Fibroblast of upper back skin (primary cell): ENCODE measurements around the gene HRG.
"Not testable (repeated sequence)": the region's sequence is repeated elsewhere in the genome, so short reads cannot be mapped to it uniquely, and the experiment has no call there.

Source experiments
- DNase-seq: peaks from one replicate; pipeline ENCODE4 v3.0.0-alpha.2; 2013

Gene HRG

DNA sequence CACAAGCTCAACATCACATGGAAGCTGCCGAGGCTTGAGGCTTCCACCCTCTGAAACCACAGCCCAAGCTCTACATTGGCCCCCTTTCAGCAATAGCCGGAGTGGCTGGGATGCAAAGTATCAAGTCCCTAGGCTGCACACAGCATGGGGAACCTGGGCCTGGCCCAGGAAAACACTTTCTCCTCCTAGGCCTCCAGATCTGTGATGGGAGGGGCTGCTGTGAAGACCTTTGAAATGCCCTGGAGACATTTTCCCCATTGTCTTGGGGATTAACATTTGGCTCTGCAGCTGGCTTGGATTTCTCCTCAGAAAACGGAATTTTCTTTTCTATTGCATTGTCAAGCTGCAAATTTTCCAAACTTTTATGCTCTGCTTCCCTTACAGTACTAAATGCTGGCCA is 18.2 kb downstream of the HRG start:
- DNase-seq: no peak

DNA sequence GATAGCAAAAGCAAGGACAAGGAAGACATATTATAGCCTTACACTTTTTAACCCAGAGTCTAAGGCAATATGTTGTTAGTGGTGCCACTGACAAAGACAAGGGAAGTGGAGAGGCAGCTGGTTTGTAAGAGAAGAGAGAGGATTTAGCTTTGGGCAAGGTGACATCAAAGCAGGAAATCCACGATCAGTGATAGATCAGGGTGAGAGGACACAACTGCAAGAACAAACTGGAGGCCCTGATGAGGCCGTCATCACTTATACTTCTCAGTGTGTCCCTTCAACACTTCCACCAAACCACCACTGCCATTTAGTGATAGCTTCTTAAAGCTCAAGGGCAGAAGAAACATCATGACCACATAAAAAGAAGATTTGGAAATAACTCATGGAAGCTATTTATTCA is 20.7 kb downstream of the HRG start:
- DNase-seq: not testable (repeated sequence)

DNA sequence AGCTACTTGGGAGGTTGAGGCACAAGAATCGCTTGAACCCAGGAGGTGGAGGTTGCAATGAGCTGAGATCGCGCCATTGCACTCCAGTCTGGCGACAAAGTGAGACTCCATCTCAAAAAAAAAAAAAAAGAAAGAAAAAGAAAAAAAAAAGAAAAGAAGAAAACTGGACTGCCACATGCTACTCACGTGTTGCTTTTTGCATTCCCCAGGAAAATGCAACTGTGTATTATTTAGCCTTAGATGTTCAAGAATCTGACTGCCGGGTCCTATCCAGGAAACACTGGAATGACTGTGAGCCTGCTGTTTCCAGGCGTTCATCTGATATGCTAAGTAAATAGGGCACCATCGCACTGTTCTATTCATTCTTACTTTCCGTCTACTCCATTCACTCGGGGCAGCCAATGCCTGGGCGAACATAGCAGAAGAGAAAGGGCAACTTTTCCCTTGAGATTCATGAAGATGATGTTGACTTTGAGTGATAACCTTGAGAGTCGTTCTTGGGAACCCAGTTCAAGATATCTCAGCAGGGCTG is 21.4 kb downstream of the HRG start:
- no peak for DNase-seq

DNA sequence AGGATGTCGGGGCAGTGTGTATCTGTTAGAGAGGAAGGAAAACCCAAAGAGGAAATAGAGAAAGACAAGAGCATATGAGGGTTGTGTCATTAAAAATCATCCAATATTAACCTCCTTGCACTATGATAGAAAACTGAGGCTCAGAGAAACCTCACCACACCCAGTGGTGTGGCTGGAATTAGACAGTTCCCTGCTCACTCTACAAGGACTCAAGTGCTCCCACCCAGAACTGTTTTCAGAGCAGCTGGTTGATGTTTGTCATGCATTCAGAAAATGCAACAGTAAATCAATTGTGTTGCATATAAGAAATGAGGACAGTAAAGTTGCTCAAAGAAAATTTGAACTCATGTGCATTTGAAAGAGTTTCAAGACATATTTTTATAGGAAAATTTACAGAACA is 24.5 kb downstream of the HRG start:
- not testable (repeated sequence) for DNase-seq

DNA sequence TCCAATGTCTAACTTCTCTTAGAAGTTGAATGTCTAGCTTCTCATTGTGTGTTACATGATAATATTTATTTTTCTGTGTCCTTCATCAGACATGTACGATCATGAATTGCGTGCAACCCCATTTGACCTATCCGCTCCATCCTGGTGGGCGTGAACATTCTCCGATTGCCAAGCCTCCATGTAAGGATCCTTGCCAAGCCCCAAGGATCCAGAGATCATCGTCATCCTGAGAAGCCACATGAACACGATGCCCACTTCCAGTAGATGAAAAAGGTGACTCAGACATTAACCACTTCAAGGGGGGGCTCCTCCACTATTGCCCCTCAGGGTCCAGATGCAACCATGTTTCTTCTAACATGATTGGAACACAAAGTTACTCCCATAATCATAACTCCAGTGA is 25.9 kb downstream of the HRG start:
- no peak for DNase-seq

DNA sequence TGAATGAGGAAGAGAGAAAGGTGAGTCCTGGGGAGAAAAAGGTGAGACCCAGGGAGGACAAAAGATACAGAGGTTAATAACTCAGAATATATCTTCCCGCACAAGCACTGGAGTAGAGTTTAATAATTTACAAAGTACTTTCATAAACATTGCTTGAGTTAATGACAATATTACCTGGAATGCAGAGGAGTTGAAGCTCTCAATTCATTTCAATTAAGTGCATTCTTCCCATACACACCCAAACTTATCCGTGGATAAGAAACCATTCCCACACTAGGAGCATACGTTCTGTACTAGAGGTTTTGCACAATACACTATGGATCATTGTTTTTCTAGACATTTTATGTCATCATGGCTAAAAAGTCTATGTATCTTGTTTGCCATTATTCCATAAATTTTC is 28.0 kb downstream of the HRG start:
- no peak for DNase-seq

DNA sequence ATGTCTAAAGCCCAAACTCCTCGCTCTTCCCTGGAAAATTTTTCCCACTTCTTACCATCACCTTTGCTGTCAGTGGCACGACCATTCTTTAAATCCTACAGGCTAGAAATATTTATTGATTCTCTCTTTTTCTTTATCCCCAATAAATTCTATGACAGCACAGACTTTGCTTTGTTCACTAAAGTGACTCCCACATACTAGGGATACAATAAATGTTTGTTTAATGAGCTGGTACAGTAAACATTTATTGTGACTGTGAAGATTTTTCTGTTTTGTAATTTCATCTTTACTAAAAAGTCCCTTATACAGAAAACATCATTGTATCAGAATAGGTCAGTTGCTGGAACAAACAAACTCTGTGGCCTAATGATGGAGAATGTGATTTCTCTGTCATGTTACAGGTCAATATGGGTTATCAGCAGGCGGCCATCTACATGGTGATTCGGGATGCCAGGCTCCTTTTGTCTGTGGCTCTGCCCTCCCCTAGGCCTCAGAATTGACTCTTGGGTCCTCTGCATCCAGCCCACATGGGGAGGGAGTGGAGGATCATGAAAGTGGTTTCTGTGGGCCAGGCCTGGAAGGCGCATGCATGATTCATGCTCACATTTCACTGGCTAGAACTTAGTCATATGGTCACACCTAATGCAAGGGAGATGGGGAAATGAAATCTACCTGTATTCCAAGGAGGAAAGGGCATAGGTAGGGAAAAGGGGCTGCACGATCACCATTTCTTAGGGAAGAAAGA is 28.6 kb downstream of the HRG start:
- DNase-seq: no peak

DNA sequence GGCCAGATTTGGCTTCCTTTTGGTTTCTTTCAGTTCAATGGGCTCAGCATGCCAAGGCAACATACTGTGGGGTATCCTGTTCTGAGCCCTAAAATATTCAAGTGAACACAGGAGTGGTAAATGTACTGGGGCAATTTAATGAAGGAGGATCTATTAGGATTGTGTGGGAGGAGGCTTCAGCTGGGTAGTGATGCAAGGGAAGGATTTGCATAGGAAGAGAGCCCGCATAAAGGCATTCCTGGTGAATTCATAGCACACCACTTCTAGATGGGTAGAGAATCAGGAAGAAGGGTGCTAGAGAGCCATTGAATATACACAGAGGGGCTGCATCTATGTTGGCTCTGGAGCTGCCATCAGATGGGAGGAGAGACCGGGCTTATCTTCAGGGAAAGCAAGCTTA is 30.7 kb downstream of the HRG start:
- no peak for DNase-seq

DNA sequence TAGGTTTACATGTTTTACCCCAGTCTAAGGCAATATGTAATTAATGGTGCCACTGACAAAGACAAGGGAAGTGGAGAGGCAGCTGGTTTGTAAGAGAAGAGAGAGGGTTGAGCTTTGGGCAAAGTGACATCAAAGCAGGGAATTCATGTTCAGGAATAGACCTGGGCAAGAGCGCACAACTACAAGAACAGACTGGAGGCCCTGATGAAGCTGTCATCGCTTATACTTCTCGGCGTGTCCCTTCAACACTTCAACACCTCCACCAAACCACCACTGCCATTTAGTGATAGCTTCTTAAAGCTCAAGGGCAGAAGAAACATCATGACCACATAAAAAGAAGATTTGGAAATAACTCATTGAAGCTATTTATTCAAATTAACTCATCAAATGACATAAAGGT is 31.7 kb downstream of the HRG start:
- DNase-seq: no peak

DNA sequence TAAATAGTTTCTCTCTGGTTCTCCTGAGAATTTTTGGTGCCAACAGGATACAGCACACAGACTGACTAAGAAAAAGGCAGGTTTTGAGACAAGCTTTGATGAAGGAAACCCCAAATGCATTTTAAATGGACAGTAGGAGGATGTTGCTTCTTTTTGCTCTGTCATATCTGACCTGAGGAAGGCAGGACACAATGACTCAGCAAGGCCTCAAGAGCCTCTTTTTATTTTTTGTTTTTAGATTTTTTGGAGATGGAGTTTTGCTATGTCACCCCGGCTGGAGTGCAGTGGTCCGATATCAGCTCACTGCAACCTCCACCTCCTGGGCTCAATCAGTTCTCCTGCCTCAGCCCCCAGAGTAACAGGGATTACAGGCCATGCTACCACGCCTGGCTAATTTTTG is 34.5 kb downstream of the HRG start:
- no peak for DNase-seq

DNA sequence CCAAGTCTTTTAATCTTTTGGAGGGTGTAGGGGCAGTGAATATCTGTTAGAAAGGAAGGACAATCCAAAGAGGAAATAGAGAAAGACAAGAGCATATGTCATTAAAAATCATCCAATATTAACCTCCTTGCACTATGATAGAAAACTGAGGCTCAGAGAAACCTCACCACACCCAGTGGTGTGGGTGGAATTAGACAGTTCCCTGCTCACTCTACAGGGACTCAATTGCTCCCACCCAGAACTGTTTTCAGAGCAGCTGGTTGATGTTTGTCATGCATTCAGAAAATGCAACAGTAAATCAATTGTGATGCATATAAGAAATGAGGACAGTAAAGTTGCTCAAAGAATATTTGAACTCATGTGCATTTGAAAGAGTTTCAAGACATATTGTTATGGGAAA is 36.6 kb downstream of the HRG start:
- DNase-seq: not testable (repeated sequence)

DNA sequence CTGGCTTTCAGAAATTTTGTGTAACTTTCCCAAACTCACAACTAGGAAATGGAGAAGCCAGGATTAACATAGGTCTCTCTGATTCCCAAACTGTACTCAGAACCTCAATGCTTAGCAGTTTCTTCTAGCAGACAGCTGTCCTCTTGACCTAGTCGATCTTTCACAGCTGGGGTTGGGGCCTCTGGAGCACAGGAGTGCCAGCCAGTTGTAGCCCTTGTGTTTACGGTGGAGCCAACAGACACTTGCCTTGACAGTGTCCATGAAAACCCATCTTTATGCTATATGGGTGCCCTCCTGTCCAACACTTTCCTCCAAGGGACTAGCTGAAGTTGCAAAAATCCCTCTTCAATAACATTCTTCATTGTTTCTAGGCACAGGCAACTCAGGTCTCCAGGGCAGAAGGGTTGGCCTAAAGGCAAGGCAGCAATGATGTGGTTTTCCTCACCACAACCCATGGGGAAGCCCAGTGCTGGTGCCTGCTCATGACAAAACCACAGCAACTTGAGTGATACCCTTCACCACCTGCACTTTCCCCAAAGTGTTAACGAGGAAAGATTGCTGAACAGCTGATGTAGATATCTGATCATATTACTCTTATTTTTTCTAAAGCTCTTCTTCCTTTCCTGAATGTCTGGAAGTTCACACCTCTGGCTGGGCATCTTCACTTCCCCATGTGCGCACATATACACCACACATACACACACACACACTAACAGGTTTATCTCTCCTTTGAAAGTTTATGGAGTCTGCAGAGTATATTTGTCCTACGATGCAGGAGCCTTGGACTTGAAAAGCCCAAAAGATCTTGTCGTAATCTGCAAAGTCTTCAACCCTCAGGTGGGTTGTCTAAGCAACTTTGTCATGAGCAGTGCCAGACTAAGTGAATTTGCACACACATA is 40.3 kb downstream of the HRG start:
- DNase-seq: no peak

DNA sequence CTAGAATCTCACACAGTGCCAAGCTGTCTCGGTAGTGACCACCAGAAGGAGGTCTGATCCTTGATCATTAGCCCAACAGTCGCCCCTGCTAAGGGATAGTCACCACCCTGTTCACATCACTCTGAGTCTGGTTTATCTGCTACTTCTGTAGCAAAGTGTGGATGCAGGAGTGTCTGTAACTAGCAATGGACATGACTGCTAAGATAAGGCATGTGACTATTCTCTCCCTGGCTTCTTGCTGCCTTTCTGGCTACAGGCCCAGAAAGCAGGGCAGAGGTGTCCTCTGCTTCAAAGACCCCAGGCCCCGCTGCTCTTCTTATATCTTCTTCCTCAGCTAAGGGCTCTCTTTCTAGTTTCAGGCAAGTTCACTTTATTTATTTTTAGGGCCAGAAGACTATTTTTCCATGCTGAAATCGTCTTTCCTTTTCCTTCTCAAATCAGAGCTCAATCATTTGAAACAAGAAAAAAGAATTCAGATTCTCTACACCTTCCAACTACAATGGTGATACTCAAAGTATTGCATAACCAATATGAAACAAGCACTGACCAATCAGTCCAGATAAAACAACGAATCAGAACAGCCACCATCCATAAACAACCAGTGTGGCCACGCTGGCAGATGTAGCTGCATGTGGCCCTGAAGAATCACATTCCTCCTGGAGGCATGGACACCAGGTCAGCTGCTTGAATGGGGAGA is 43.3 kb downstream of the HRG start:
- DNase-seq: no peak

DNA sequence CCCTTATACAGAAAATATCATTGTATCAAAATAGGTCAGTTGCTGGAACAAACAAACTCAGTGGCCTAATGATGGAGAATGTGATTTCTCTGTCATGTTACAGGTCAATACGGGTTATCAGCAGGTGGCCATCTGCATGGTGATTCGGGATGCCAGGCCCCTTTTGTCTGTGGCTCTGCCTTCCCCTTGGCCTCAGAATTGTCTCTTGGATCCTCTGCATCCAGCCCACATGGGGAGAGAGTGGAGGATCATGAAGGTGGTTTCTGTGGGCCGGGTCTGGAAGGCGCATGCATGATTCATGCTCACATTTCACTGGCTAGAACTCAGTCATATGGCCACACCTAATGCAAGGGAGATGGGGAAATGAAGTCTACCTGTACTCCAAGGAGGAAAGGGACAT is 44.9 kb downstream of the HRG start:
- not testable (repeated sequence) for DNase-seq

DNA sequence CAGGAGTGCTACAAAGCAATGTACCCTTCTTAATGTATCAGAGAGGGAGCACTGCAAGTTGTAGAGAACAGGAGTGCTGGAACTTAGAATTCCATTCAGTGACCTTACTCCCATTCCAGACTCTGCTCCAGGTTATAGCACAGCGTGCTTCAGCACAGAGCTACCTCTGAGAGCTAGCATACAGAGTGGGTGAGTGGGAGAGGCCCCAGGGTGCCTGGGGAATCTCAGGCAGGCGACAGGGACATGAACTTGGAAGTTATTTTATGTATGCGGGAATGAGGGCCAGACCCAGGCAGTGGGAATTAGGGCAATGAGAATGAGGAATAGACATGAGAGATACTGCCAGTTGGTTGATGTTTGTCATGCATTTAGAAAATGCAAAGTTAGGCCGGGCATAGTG is 47.7 kb downstream of the HRG start:
- no peak for DNase-seq

DNA sequence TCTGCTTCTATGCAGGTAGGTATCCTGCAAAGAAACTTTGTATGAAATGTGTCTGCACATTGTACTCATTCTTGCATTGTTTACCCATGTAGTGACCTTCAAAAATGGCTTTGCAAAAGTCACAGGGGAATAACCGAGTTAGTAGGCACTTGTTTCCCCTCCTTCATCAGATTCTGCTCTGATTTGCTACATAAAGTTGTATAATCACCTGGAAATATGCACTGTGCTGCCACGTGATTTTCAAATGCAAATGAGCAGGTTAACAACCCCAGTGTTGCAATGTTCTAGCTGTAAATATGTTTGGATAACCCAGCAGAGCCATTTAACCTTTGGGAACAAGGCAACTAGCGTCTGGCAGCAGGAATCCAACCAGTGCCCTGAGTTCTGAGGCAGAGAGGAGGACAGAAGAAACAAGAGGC is 51.2 kb downstream of the HRG start, which contains the start of gene KNG1:
Gene KNG1, plus strand, starts transcription at position 321 of the 419 bp plus-strand sequence. CDS start 184 bp downstream, outside the sequence.
- DNase-seq: no peak

DNA sequence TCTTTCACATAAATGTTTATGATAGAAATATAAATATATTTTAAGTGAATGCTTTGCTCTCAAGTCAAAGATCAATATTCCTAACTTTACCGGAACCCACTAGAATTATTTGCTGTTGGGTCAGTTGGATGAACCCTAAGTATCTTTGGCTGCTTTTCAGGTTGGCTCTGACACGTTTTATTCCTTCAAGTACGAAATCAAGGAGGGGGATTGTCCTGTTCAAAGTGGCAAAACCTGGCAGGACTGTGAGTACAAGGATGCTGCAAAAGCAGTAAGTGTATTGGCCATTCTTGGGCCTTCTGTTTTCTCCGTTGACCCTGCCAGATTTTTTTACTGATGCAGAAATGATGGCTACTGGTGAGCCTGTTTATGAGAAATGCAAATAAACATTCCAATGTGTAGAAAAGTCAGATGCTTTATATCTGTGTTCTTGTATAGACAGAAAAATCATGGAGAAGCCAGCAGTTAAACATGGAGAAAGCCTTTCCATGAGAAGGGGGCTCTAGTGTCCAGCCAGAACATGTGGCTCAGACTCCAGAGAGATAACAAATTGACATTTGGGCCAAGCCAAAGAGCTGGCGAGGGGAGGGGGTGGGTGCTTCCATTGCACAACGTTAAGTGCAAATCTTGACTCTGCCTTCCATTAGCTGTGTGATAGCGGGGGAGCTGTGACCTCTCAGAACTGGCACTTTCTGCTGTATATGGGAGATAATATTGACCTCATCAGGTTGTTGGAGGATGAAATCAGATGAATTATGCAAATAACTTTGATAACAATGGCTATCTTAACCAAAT is 54.3 kb downstream of the HRG start:
- DNase-seq: no peak

DNA sequence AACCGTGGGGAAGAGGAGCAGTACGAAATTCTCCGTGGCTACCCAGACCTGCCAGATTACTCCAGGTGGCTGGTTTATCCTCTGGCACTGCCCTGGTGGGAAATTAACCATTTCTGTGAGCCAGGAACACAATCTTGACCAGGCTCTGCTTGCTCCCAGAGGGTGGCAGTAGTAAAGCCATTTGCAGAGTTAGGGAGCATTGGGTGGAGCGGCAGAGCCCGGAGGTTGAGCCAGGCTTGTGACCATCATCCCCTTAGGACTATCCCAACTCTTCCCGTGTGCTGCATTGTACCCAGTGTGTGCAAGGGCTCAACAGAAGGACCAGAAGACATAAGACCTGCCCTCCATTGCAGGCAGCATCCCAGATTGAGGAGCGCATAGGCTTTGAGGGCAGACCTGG is 56.6 kb downstream of the HRG start:
- DNase-seq: no peak

DNA sequence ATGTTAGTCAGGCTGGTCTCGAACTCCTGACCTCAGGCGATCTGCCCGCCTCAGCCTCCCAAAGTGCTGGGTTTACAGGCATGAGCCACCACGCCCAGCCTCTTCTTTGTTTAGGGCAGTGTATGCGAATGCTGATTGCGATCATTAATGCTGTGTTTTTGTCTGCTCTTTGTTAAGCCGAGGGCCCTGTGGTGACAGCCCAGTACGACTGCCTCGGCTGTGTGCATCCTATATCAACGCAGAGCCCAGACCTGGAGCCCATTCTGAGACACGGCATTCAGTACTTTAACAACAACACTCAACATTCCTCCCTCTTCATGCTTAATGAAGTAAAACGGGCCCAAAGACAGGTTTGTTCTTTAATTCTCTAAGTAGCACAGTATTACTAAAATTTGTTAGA is 59.1 kb downstream of the HRG start:
- DNase-seq: no peak
